KG1 (cell line): ENCODE measurements around the gene NAXD.
"Not testable (repeated sequence)": the region's sequence is repeated elsewhere in the genome, so short reads cannot be mapped to it uniquely, and the experiment has no call there.

Experiments used
- DNase-seq: peaks from one replicate; lab custom pipeline; 2025; lab: John Stamatoyannopoulos, UW

The NAXD gene

GRCh38 chr13:110628952-110629701, 13.8 kb downstream of the NAXD start:
- no peak for DNase-seq

GRCh38 chr13:110629735-110630134, 14.4 kb downstream of the NAXD start:
- no peak for DNase-seq

DNA sequence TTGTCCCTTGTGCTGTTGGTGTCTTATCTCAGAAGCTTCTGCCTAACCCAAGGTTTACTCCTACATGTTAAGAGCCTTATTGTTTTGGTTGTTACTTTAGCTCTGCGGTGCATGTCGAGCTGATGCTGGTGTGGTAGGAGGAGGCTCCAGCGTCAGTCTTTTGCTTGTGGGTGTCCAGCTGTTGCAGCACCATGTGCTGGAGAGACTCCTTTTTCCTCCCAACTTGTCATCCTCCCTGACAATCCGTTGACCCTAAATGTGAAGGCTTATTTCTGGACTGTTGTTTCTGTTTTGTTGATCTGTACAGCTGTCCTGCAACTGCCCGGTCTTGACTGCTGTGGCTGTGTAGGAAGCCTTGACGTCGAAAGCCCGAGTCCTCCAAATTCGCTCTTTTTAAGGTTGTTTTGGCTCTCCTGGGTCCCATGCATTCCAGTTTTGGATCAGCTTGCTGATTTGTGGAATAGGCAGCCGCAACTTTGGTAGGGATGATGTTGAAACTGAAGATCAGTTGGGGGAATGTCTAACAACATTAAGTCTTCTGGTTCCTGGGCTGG, 15.3 kb downstream of the NAXD start:
- no peak for DNase-seq

DNA sequence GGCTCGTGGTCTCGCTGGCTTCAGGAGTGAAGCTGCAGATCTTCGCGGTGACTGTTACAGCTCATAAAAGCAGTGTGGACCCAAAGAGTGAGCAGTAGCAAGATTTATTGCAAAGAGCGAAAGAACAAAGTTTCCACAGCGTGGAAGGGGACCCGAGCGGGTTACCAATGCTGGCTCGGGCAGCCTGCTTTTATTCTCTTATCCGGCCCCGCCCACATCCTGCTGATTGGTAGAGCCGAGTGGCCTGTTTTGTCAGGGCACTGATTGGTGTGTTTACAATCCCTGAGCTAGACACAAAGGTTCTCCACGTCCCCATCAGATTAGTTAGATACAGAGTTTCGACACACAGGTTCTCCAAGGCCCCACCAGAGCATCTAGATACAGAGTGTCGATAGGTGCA, 16.9 kb downstream of the NAXD start:
- DNase-seq, result not testable (repeated sequence)

DNA sequence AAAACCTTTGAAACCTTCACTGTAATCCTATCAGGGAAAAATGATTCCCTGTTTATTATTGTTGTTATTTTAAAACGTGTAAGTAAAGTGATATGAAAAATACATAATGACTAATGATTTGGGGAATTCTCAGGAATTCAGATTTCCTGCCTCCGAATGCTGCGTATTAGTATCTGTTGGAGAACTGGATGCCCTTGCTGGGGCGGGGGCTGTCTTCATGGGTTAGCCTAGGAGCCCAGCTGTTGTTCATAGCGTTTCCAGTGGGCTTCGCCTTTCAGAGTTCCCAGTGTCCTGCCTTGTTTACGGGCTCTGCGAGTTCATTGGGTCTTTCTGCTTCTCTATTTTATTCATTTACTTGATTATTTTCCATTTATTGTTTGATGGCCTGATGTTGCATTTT, 18.4 kb downstream of the NAXD start:
- DNase-seq, result no peak

- no peak for DNase-seq
These were observed 19.2 kb downstream of the NAXD start for GRCh38 chr13:110634558-110634957.

- no peak for DNase-seq
These were observed 20.2 kb downstream of the NAXD start for GRCh38 chr13:110635405-110636002.

DNA sequence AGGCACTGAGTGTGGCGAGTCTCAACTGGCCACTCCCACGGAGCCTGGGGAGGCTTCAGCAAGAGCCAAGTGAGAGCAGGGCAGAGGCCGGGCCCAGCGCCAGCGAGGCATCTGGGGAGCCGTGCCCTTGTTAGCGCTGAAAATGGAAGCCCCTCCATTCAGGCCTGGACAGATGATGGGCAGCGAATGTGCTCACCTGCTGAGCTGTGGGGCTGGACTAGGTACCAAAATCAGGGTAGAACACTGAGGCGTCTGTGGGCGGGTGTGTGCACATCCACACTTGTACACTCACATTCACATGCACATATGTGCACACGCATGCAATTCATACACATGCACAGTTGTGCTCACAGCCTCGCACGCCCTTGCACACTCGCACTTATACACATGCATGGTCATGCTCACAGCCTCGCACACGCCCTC, 20.7 kb downstream of the NAXD start:
- no peak for DNase-seq

GRCh38 chr13:110636701-110637201, 21.4 kb downstream of the NAXD start:
- no peak for DNase-seq

- DNase-seq, result no peak
These were observed 21.9 kb downstream of the NAXD start for GRCh38 chr13:110637275-110637674.

- no peak for DNase-seq
These were observed 22.4 kb downstream of the NAXD start for GRCh38 chr13:110637747-110638146.

GRCh38 chr13:110638257-110638656, 22.9 kb downstream of the NAXD start:
- DNase-seq, result no peak

DNA sequence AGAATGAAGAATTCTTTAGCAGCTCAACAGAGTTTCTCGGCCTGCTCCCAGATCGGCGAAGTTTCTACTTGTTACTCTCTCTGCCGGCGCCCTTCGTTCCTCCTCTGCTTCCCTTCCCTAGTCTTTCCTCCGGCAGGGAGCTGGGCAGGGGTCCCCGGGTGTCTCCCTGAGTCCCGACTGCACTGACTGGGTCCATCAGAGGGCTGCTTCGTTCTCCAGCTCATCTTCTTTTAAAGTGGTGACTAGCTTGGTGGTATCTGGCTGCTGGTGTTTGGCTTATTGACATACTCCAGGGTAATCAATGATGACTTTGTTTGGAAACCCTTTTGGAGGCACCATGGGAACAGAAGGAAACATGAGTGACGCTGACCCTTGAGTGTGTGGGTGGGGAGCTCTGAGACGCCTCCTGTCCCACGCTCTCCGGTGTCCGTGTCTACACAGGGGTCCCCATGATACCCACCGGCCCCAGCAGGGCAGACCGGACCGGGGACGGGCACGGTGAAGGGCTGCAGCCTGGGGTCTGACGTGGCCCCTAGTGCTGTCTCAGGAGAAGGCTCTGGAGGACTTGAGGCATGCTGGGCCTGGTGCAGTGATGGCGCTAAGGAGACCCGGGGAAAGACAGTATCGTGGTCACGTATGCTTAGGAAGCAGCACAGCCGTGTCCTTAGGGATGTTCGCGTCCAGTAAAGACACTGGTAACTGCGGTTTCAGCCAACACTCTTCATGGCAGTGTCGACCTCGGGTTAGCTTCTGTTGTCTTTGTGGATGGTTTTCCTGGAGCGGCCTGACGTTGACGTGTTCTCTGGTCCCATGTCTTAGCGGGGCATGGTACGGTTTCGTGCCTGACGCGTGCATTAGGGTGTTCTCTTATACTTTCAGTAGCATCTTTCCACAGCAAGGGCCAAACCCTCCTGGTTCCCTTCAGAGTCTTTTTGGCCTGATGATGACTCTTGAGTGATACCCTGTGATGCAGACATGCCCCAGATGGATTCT, 23.8 kb downstream of the NAXD start:
- no peak for DNase-seq

DNA sequence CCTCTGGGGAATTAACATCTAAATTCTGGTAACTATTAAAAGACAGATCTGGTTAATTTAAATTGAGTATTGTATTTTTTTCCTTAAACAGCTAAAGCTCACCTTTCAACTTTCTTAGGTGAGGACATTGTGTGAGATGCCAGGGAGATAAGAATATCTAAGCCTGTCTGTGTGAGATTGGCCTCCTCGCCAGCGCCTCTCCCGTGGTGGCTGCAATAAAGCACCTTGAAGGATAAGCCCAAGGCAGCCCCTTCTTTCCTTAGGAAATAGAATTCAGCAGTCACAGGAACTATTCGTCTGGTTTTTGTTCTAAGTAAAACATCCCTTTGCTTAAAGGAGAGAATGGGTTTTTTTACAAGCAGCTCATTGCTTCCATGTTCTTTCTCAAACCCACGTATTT, 24.6 kb downstream of the NAXD start:
- DNase-seq, result no peak

DNA sequence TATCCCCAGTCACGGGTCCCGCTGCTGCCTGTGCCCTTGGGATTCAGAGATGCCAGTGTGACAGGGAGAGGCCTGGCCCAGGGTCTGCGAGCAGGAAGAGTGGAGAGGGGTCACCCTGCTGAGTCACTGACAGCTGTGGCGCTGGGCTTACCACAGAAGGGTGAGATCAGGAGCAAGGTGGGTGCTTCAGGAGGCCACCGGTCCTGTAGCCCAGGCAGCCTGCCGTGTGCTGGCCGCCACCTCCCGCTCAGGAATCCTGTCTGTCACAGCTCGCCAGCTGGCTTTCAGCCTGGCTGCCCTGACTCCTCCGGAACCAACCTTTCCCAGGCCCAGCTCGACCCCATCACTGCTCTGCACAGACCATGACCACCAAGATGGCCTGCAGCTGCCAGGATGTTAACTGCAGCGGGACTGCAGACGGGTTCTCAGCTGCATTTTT, 25.3 kb downstream of the NAXD start:
- DNase-seq, result no peak

DNA sequence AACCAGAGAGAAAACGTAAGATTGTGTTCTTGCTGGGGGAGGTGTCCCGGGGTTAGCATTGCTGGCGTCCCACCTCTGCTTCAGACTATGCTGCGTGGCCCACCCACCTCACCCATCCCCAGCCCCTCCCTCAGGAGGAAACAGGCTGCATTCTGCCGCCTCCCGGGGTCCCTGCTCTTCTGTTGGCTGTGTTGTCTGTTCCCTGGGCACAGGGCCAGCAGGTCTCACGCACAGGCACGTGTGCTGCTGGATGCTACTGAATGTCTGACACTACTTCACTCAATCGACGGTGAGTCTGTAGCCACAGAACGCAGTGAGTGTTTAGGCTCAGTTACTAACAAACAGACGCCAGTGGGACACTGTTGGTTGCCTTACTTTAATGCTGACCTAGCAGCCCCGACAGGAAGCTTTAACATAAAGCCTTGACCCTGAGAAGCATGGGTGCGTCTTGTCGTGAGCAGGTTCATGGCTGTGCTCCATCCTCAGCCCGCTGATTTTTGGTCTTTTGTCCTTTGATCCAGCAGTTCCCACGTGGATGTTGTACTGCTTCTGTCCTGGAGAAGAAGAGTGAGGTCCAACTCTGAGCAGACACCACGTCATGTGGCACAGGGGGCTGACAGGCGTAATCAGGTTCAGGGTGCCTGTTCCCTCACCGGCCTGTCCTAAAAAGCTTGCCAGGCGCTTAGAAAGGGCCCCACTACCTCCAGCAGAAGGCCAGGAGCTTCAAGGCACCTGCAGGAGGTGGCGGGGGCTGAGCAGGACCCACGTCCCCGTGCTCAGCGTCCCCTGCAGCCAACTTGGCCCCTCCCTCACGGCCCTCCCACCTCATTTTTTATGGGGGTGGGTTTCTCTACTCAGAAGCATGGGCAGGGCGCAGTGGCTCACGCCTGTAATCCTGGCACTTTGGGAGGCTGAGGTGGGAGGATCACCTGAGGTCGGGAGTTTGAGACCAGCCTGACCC, 26.0 kb downstream of the NAXD start:
- DNase-seq, result no peak

DNA sequence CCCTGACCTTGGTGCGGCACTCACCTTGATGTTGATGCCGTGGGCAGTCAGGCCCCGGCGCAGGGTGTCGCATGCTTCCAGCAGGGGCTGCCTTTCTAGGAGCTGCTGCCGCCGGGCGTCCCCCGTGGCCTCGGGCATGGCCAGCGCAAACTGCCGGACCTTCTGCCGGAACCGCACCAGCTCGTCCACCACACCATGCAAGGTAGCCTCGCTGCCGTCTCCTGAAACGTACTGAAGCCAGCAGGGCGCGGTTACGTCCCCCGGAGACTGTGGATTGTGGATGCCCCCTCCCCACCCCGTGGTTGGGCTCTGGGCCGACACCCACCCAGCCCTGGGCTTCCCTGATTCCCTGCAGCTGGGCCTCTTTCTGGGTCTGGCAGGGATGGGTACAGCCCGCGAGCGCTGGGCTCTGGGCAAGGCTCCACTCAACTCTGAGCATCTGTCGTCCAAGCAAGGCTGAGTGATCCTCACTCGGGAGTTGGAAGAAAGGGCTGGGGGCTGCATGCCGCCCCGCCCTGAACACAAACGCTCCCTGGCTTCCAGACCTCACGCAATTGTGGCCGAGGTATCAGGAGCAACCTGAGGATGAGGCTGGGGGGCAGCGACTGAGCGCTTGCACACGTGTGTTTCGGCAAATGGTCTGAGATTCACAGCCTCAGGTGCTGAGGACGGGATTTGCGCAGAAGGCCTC, 27.1 kb downstream of the NAXD start:
- DNase-seq, result no peak

- DNase-seq, result no peak
These were observed 28.0 kb downstream of the NAXD start for GRCh38 chr13:110643324-110643723.

GRCh38 chr13:110643768-110644421, 28.6 kb downstream of the NAXD start:
- DNase-seq, result no peak
